PC-9 (cell line): Measurements from ENCODE around the gene JAK1. TPM values are rescaled to one million over a fixed set of nuclear protein-coding genes. Genes with fewer than 3 reads are reported as not detected.

Experiments used
- BruUV-seq: library from RNA; stranded (reverse); fragments of 400-500 nt; replicated peaks from 2 replicates; lab custom pipeline; 2021; lab: Mats Ljungman, UMichigan
- CTCF ChIA-PET: fragments of 300-600 bp; sonication (Branson Sonifier 250); formaldehyde crosslinking; loops from one replicate; lab custom pipeline; 2022; ENCODE audit warnings: antibody characterized with exemption; lab: Charles Lee
- POLR2A ChIA-PET: fragments of 300-600 bp; sonication (Branson Sonifier 250); formaldehyde crosslinking; loops from one replicate; lab custom pipeline; 2022; ENCODE audit warnings: antibody characterized with exemption; ENCODE audit not compliant: unreplicated experiment; lab: Charles Lee
- DNase-seq, 2 experiments: peaks; one replicate each; pipeline versions ENCODE4 v3.0.0 to v3.0.0-alpha.2; 2015 to 2022; ENCODE audit warnings: mixed read lengths in 1 of 2
- H2AFZ ChIP-seq: fragments of 200-600 bp; sonication (generic); 2 replicates; pipeline ENCODE4 v1.8.1; 2017; ENCODE audit warnings: antibody characterized with exemption
- H3F3A ChIP-seq: fragments of 200-600 bp; sonication (generic); 2 replicates; pipeline ENCODE4 v1.8.1; 2017; ENCODE audit warnings: antibody characterized with exemption, mild to moderate bottlenecking, low read depth; ENCODE audit not compliant: insufficient read depth
- H3K27ac ChIP-seq: fragments of 200-600 bp; sonication (generic); 2 replicates; pipeline ENCODE4 v1.6.1; 2016; ENCODE audit warnings: mixed run types
- H3K27me3 ChIP-seq: fragments of 200-600 bp; sonication (generic); 2 replicates; pipeline ENCODE4 v1.6.1; 2016; ENCODE audit warnings: low read depth, mixed run types; ENCODE audit not compliant: insufficient read depth
- H3K36me3 ChIP-seq: fragments of 200-600 bp; sonication (generic); 2 replicates; pipeline ENCODE4 v1.6.1; 2016; ENCODE audit warnings: low read depth, mixed run types
- H3K4me1 ChIP-seq: fragments of 200-600 bp; sonication (generic); replicated peaks from 2 replicates; pipeline ENCODE4 v1.6.1; 2016; ENCODE audit warnings: mixed run types; ENCODE audit not compliant: insufficient read depth
- H3K4me2 ChIP-seq: fragments of 200-600 bp; sonication (generic); 2 replicates; pipeline ENCODE4 v1.6.1; 2017; ENCODE audit warnings: mixed run types
- H3K4me3 ChIP-seq: fragments of 200-600 bp; sonication (generic); 2 replicates; pipeline ENCODE4 v1.6.1; 2016; ENCODE audit warnings: mixed run types
- H3K79me2 ChIP-seq: fragments of 200-600 bp; sonication (generic); 2 replicates; pipeline ENCODE4 v1.6.1; 2017; ENCODE audit warnings: low read depth, mixed run types
- H3K9me2 ChIP-seq: fragments of 200-600 bp; sonication (generic); 2 replicates; pipeline ENCODE4 v1.8.1; 2017; ENCODE audit warnings: mild to moderate bottlenecking; ENCODE audit not compliant: insufficient read depth
- H3K9me3 ChIP-seq: fragments of 200-600 bp; sonication (generic); 2 replicates; pipeline ENCODE4 v1.8.1; 2016; ENCODE audit warnings: low read depth; ENCODE audit not compliant: insufficient read depth
- H4K20me1 ChIP-seq: fragments of 200-600 bp; sonication (generic); 2 replicates; pipeline ENCODE4 v1.8.1; 2017; ENCODE audit not compliant: insufficient read depth
- EZH2 ChIP-seq: fragments of 200-600 bp; sonication (generic); IDR thresholded peaks from 2 replicates; pipeline ENCODE4 v1.8.0; 2017; ENCODE audit warnings: antibody characterized with exemption, low read depth
- intact Hi-C: fragments of 100-400 bp; cut with micrococcal nuclease; formaldehyde crosslinking; loops from one replicate; pipeline ENCODE4 v1.10.0; 2022; ENCODE audit not compliant: unreplicated experiment
- total RNA-seq: library from RNA; stranded (reverse); gene quantifications from 2 replicates; pipeline ENCODE4 v1.2.3, GENCODE V29; 2021
- TF ChIP-seq, protein P1 (sequence below): fragments of 200-600 bp; sonication (generic); conservative IDR thresholded peaks from 2 replicates; pipeline ENCODE4 v1.6.1; 2017; ENCODE audit warnings: mixed run types, antibody characterized with exemption, mild to moderate bottlenecking, moderate library complexity

JAK1 gene
- total RNA-seq, 1 experiment from 2014 or later: 88.5 TPM

DNA sequence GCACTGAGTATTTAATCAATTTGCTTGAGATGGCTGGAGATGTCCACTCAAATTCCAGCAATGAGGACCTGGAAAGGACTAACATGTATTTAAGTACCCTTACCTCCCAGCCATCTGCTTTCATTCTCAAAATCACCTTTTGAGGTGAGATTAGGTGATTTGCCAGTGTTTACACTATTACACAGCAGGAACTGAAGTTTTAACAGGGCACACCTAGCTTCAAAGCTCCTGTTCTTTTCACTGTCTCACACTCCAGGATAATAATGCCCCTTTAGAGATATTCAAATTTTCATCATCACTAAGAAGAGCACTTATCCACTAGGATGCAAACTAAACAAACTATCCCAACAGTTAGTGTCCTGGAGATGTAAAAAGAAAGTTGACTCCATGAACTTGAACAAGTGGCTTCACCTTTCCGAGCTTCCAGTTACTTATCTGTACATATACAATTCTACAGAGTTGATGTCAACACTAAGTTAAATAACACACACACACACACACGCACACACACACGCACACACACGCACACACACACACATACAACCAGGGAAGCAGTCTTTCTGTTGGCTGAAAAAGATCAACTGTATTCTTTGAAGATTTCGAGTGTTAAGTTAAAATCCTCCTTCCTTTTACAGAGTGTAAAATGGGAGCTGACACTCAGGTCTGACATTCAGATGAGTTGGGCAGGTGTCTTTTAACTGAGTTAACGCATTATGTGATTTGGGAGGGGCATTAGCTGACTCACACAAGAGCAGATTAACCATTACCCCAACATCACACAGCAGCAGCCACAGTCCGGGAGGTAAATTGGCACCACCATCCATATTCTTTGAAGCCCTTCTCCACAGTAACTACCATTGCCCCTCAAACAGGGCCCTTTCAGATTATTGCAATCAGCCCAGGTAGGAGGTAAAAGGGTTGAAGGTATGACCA, 15.5 kb upstream of the JAK1 start:
- ChIA-PET CTCF (no interaction called here), POLR2A (interaction anchor here (0.7 kb wide), 1 partner anchor 21 kb away, joined by 6 read pairs; no protein-coding TSS in a partner anchor)
- H3K79me2 ChIP-seq: no peaks in the 10 kb centered on the region
- no peak overlapping the region for H3K4me2 ChIP-seq
- peaks cover 29% of the 10 kb centered on the region for H3K4me1 ChIP-seq
- no peaks in the 10 kb centered on the region for H4K20me1 ChIP-seq
- H3K4me3 ChIP-seq: no peak overlapping the region
- no TSS peak for BruUV-seq
- peaks cover under 1% of the 10 kb centered on the region; the same call in 1 of the 2 replicates for H3F3A ChIP-seq
- H3K9me3 ChIP-seq: no peaks in the 10 kb centered on the region
- no peaks in the 10 kb centered on the region for H3K9me2 ChIP-seq
- H3K36me3 ChIP-seq: no peaks in the 10 kb centered on the region
- intact Hi-C loops: loop anchor here (2.0 to 5.0 kb wide), 2 partner anchors 17 to 85 kb away; no protein-coding TSS in a partner anchor
- H3K27ac ChIP-seq: peak overlapping the region; percentile 10; the same call in 1 of the 2 replicates
- TF ChIP-seq, protein P1, sequence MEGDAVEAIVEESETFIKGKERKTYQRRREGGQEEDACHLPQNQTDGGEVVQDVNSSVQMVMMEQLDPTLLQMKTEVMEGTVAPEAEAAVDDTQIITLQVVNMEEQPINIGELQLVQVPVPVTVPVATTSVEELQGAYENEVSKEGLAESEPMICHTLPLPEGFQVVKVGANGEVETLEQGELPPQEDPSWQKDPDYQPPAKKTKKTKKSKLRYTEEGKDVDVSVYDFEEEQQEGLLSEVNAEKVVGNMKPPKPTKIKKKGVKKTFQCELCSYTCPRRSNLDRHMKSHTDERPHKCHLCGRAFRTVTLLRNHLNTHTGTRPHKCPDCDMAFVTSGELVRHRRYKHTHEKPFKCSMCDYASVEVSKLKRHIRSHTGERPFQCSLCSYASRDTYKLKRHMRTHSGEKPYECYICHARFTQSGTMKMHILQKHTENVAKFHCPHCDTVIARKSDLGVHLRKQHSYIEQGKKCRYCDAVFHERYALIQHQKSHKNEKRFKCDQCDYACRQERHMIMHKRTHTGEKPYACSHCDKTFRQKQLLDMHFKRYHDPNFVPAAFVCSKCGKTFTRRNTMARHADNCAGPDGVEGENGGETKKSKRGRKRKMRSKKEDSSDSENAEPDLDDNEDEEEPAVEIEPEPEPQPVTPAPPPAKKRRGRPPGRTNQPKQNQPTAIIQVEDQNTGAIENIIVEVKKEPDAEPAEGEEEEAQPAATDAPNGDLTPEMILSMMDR: no peak
- TF ChIP-seq EZH2: no peak
- H2AFZ ChIP-seq: no peak overlapping the region
- no peaks in the 10 kb centered on the region for H3K27me3 ChIP-seq
- DNase-seq: no peak

DNA sequence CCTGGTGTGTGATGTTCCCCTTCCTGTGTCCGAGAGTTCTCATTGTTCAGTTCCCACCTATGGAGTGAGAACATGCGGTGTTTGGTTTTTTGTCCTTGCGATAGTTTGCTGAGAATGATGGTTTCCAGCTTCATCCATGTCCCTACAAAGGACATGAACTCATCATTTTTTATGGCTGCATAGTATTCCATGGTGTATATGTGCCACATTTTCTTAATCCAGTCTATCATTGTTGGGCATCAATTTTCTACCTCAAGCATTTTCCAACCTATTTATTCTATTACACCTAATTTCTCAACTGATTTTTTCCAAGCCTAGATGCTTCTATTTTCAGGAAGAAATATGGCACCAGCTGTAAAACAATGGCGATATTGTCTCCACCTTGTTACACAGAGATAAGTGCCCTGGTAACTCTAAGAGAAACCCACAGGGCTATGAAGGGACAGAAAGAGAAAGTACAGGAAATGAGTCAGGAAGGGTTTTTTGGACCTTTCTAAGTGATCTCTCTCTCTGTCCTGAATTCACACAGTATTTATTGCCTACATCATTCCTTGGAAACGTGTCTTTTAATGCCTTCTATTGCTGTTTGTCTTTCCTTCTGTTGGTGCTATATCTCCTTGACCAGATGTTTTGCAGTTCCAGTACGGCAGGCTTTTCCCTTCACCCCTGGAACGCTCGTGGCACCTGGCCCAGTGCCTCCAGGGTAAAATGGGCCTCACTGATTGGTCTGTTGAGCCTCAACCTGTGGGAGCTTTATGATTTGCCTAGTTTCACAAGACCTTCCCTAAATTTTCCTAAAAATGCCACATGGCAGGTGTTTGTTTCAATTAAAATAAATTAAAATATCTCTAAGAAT, 14.6 kb upstream of the JAK1 start:
- CTCF ChIA-PET: no interaction called here
- H3K4me1 ChIP-seq: peaks cover 29% of the 10 kb centered on the region
- no peaks in the 10 kb centered on the region for H3K79me2 ChIP-seq
- H3K36me3 ChIP-seq: no peaks in the 10 kb centered on the region
- H4K20me1 ChIP-seq: no peaks in the 10 kb centered on the region
- peak in 1 of 2 experiments; percentile 37 for DNase-seq
- H3K4me2 ChIP-seq: no peak overlapping the region
- BruUV-seq: no TSS peak
- peak overlapping the region; percentile 10; the same call in 1 of the 2 replicates for H3K27ac ChIP-seq
- H3F3A ChIP-seq: no peaks in the 10 kb centered on the region; the same call in 1 of the 2 replicates
- TF ChIP-seq, protein P1: no peak
- TF ChIP-seq EZH2: no peak
- H3K9me3 ChIP-seq: no peaks in the 10 kb centered on the region
- no peaks in the 10 kb centered on the region for H3K27me3 ChIP-seq
- intact Hi-C loops: loop anchor here (5.0 kb wide), 1 partner anchor 84 kb away; no protein-coding TSS in a partner anchor
- POLR2A ChIA-PET: no interaction called here
- H2AFZ ChIP-seq: no peak overlapping the region
- H3K9me2 ChIP-seq: no peaks in the 10 kb centered on the region
- H3K4me3 ChIP-seq: no peak overlapping the region

DNA sequence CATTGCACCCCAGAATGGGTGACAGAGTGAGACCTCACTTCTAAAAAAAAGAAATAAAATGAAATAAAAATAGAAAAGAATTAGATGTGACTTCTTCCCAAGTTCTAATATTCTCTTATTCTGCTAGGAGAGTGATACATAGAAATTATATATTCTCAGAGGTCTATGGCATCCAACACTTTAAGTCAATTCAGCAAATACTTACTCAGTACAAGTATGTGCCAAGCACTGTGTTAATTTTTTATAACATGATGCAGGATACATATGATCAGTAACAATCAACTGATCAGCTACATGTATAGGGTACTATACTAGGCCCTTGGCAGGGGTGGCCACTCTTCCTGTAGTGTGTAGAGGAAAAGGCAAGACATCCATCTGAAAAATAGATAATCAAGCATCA, 13.0 kb upstream of the JAK1 start:
- Histone ChIP-seq H3K4me2 (no peak overlapping the region), H3K36me3 (no peaks in the 10 kb centered on the region), H3K79me2 (no peaks in the 10 kb centered on the region), H3K4me3 (no peak overlapping the region), H3K27me3 (no peaks in the 10 kb centered on the region), H2AFZ (no peak overlapping the region), H3K27ac (no peak overlapping the region), H3K9me3 (no peaks in the 10 kb centered on the region), H4K20me1 (no peaks in the 10 kb centered on the region), H3K4me1 (peaks cover 29% of the 10 kb centered on the region), H3K9me2 (no peaks in the 10 kb centered on the region; the same call in 1 of the 2 replicates), H3F3A (no peaks in the 10 kb centered on the region; the same call in 1 of the 2 replicates)
- ChIA-PET POLR2A (no interaction called here), CTCF (no interaction called here)
- no peak for DNase-seq
- intact Hi-C loops: no loop called here
- no TSS peak for BruUV-seq
- no peak for TF ChIP-seq EZH2
- TF ChIP-seq, protein P1: no peak
